COR-L47 (cell line): ENCODE data around the gene LOC128125822.
A peak's percentile ranks its signal among the peaks of the same experiment; 100 is the strongest.

Experiments used
- DNase-seq: peaks from one replicate; lab custom pipeline; 2025; lab: John Stamatoyannopoulos, UW

The LOC128125822 gene

GRCh38 chr6:63556369-63556768 lies 15.9 kb upstream of the LOC128125822 start:
- DNase-seq = no peak

DNA sequence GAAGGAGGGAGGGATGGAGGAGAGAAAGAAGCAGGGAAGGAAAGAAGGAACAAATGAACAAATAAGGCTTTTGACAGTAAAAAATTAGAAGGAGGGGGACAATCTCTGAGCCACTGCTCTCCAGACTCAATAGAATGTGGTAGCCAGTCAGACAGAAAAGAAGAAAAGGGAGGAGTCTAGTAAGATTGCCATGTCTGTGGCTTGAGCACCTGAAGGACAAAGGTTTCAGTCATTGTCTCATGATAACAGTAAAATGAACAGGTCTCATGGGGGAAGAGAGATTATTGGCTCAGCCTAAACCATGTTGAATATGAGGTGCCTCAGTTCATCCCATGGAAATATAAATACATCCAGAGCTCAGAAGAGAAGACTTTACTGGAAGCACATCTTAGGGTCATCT lies 14.0 kb upstream of the LOC128125822 start:
- DNase-seq = no peak

GRCh38 chr6:63560801-63561287 lies 11.4 kb upstream of the LOC128125822 start:
- no peak for DNase-seq

- no peak for DNase-seq
These were observed 11.0 kb upstream of the LOC128125822 start for GRCh38 chr6:63561288-63561687.

DNA sequence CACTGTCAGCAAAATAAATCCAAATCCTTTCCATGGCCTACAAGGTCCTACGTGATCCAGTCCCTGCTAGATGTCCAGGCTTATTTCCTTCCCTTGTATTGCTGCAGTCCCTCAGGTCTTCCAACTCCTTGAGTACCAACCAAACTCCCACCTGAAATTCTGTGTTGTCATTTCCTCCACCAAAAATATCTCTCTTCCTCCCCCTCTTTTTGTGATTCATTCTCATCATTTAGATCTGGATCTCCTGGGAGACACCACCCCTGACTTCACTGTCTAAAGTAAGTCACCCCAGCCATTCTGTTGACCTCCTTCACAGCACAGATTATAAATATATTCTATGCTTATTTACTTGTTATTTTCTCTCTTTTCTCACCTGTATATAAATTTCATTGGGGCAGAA lies 9.0 kb upstream of the LOC128125822 start:
- DNase-seq = no peak

DNA sequence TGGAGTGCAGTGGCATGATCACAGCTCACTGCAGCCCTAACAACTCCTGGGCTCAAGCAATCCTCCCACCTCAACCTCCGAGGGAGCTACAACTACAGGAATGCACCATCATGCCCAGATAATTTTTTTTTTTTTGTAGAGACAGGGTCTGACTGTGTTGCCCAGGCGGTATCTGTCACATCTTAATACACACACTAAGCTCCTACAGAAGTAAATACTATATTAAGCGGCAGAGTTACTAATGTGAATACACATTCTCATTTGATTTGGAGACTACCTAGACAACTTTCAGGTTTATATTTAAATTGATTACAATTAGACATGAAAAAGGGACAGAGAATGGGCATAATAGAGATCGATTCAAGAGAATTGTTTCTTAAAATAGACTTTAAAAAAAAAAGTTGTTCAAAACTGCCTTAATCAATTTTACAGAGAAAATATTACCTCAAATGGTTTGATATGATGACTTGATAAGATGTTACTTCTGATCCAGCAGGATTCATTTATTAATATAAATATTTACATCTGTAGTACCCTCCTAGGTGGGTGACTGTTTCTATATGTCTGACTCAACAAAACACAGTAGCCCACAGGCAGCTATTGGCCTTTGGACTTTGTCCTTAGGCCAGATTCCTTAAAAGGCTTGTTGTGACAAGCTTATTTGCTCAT lies 7.1 kb upstream of the LOC128125822 start:
- DNase-seq = no peak

DNA sequence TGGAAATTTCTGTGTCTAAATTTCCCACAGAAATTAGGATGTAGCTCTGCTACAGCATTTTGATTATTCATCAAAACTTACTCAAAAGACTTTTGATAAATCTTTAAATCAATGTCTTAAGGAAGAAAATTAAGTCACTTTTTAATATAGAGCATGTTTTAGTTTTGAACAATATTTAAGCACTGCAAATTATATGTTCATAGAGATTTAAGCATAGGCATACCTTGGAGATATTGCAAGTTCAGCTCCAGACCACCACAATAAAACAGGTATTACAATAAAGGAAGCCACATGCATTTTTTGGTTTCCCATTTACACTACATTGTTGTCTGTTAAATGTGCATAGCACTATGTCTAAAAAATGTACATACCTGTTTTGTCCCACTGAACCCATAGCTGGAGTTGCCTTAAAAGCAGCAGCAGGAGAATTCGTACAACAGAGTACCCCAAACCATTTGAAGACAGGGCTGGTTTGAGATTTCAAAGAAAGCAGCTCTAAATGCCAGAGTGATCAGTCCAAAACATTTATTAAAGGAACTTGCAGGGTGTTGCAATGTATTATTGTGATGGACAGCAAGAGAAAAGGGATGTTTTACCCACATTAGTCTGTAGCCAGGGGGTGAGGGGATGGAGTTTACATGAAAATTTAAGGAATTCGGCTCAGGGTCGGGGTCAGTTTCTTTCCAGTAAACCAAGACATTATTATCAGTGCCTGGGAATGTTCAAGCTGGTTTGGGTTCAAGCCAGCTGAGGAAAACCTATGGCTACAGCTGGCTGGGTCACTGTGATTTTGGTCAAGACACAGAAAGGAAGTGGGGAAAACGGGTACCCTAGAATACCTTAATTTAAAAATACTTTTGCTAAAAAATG lies 6.3 kb upstream of the LOC128125822 start:
- no peak for DNase-seq

GRCh38 chr6:63567966-63568365 lies 4.3 kb upstream of the LOC128125822 start:
- DNase-seq = no peak

DNA sequence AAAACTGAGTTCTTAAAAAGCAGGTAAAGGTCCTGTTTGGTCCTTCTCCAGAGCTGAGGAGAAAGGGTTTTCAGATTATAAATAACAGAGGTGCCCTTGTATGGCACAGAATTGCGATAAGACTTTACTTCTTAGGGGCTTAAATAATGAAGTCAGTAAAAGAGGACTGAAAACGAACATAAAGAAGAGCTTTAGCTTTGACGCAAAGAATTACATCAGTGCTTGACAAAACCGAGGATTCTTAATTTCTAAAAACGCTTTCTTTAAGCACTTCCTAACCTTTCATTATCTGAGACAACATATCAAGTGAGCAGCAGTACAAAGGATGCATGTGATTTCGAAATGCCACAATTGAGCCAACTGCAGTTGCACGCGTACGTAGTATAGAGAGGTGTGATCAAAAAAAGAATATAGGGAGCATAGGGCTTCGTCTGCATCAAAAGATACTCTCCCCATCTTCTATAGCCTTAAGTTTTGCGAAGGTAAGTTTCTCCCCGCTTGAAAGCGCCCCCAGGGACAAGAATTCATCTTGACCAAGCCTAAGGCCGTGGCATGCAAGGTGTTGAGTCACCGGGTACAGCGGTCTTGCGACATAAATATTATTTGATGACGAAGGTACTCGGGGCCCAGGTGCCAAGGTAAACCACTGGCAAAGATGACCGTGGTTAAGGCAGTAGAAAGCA lies 778 bp upstream of the LOC128125822 start:
- DNase-seq = no peak

GRCh38 chr6:63572747-63573075 lies 431 bp downstream of the LOC128125822 start:
- DNase-seq = no peak

- DNase-seq = peak; percentile 68
These were observed 1.0 kb downstream of the LOC128125822 start for GRCh38 chr6:63573076-63573898.

- DNase-seq = peak; percentile 66
These were observed 1.7 kb downstream of the LOC128125822 start for GRCh38 chr6:63573899-63574553.

DNA sequence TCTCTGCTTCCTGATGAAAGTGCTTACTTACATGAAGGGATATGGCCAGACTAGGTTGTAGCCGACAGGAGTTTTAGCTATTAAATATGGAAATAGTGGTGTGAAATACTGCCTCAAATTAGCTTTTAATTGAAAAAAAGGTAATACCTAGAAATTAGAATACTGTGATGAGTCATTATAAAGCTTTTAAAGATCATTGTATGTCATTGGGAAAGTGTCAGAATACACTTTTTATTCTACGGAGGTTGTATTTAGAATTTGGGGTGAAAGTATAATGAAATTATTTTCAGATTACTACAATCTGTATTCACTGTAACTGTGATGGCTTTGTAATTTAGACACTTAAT lies 2.2 kb downstream of the LOC128125822 start:
- DNase-seq = no peak

DNA sequence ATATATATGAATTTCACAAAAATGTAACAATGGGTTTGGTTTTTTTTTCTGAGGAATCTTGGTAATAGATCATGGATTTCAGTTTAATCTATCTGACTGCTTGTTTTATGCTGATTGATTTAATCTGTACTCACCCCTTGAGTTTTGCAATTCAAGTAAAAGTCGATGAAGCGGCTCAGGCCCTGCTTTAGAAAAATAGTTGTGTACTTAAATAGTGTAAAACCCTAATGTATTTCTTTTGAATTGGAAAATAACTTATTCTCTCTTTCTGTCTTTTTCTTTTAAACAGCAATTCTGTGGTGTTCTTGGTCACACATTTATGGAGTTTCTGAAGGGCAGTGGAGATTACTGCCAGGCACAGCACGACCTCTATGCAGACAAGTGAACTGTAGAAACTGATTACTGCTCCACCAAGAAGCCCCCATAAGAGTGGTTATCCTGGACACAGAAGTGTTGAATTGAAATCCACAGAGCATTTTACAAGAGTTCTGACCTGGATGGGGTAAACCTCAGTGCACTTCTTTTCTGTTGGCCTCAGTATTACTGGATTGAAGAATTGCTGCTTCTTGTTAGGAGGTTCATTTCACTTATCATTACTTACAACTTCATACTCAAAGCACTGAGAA lies 4.0 kb downstream of the LOC128125822 start:
- no peak for DNase-seq

DNA sequence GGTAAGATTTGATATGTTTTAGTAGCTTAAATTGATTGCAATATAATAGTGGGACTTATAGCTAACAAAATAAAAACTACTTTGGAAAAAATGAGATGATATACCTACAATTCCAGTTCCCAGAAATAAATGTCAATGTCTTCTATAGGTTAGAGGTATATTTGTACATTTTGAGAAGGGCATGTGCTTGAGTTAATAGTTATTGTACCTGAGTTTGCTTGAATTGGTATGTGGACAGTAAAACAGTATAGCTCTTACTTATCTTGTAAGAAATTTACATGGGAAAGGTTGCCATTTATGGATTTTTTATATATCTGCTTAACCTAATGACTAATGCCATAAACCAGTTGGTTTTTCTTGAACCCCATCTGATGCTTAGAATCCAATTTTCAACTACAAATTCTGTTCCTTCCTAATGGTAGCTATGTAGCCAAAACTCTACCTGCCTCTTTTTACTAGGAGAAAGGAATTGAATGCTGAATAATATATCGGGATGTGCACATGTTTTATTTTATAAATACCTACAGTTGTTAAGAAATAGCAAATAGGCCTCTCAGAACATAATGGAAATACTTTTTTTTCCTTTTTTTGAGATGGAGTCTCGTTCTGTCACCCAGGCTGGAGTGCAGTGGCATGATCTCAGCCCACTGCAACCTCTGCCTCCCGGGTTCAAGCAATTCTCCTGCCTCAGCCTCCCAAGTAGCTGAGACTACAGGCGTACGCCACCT lies 4.9 kb downstream of the LOC128125822 start:
- no peak for DNase-seq

DNA sequence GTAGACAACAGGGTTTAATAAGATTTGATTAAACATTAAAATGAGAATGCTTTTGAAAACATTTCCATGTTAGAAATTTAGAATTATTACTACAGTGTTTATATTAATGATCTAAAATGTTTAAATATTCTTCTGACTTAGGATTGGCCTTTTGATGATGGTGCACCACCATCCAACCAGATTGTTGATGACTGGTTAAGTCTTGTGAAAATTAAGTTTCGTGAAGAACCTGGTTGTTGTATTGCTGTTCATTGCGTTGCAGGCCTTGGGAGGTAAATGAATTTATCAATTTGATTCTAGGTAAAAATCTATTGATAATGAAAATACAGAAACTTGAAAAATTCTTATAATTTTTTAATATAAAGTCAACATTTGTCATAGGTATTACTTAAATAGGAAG lies 6.5 kb downstream of the LOC128125822 start:
- DNase-seq = no peak

DNA sequence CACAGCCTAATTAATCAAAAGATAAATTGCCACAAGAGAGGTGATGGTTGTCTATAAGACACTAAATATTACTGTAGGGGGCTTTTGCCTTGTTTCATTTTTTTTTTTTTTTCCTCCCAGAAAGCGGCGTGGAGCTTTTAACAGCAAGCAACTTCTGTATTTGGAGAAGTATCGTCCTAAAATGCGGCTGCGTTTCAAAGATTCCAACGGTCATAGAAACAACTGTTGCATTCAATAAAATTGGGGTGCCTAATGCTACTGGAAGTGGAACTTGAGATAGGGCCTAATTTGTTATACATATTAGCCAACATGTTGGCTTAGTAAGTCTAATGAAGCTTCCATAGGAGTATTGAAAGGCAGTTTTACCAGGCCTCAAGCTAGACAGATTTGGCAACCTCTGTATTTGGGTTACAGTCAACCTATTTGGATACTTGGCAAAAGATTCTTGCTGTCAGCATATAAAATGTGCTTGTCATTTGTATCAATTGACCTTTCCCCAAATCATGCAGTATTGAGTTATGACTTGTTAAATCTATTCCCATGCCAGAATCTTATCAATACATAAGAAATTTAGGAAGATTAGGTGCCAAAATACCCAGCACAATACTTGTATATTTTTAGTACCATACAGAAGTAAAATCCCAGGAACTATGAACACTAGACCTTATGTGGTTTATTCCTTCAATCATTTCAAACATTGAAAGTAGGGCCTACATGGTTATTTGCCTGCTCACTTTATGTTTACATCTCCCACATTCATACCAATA lies 7.8 kb downstream of the LOC128125822 start:
- no peak for DNase-seq

DNA sequence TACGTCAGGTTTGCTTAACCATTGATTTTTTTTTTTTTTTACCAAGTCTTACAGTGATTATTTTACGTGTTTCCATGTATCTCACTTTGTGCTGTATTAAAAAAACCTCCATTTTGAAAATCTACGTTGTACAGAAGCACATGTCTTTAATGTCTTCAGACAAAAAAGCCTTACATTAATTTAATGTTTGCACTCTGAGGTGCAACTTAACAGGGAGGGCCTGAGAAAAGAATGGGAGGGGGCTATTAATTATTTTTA lies 8.4 kb downstream of the LOC128125822 start:
- DNase-seq = no peak

- DNase-seq = no peak
These were observed 9.2 kb downstream of the LOC128125822 start for GRCh38 chr6:63581355-63582013.
